ENCODE results near the gene CARMIL1.

GRCh38 chr6:25484900-25485299, 205.7 kb downstream of the CARMIL1 start:
- no peak for TF ChIP-seq POLR2A (IDR thresholded peaks at IDR 0.05)
- no peak for TF ChIP-seq CTCF (IDR thresholded peaks at IDR 0.05 in 8 of 11, conservative IDR thresholded peaks at IDR 0.05 in 3 of 11)
- TF ChIP-seq POLR2AphosphoS5 (IDR thresholded peaks at IDR 0.05): no peak

All from spleen (tissue), 7 donors.